HG02759 (cell line): ENCODE data around the gene GDI2.
"Not testable (repeated sequence)": the region's sequence is repeated elsewhere in the genome, so short reads cannot be mapped to it uniquely, and the experiment has no call there.

Source experiments
- ATAC-seq: cut with Tn5 transposase; IDR thresholded peaks from one replicate; pipeline ENCODE4 v1.9.1; 2021; ENCODE audit warnings: mild to moderate bottlenecking, moderate library complexity; ENCODE audit not compliant: unreplicated experiment

Gene GDI2

GRCh38 chr10:5828725-5829124 is 15.5 kb upstream of the GDI2 start:
- ATAC-seq = no peak

- ATAC-seq = no peak
Measured at GRCh38 chr10:5827841-5828240, 14.6 kb upstream of the GDI2 start.

- ATAC-seq = not testable (repeated sequence)
Measured at GRCh38 chr10:5826511-5826910, 13.3 kb upstream of the GDI2 start.

- peak; percentile 42 for ATAC-seq
Measured at GRCh38 chr10:5818894-5819293, 5.7 kb upstream of the GDI2 start.

GRCh38 chr10:5818048-5818331 is 4.8 kb upstream of the GDI2 start:
- no peak for ATAC-seq

GRCh38 chr10:5817322-5818047 is 4.3 kb upstream of the GDI2 start:
- ATAC-seq = no peak

GRCh38 chr10:5816170-5816569 is 2.9 kb upstream of the GDI2 start:
- ATAC-seq = no peak

GRCh38 chr10:5814110-5815107 is 1.2 kb upstream of the GDI2 start:
- no peak for ATAC-seq

GRCh38 chr10:5813091-5813340 is 218 bp downstream of the GDI2 start:
- ATAC-seq = peak; percentile 34

- ATAC-seq = peak; percentile 26
Measured at GRCh38 chr10:5812283-5813090, 747 bp downstream of the GDI2 start.

GRCh38 chr10:5811387-5811821 is 1.8 kb downstream of the GDI2 start:
- ATAC-seq = no peak

- no peak for ATAC-seq
Measured at GRCh38 chr10:5810225-5810624, 3.0 kb downstream of the GDI2 start.

- no peak for ATAC-seq
Measured at GRCh38 chr10:5809527-5810154, 3.6 kb downstream of the GDI2 start.

- not testable (repeated sequence) for ATAC-seq
Measured at GRCh38 chr10:5808783-5809392, 4.3 kb downstream of the GDI2 start.

- ATAC-seq = no peak
Measured at GRCh38 chr10:5806745-5807144, 6.5 kb downstream of the GDI2 start.

- no peak for ATAC-seq
Measured at GRCh38 chr10:5805711-5806110, 7.5 kb downstream of the GDI2 start.

- ATAC-seq = no peak
Measured at GRCh38 chr10:5805260-5805659, 8.0 kb downstream of the GDI2 start.

- ATAC-seq = no peak
Measured at GRCh38 chr10:5804386-5804785, 8.8 kb downstream of the GDI2 start.

- no peak for ATAC-seq
Measured at GRCh38 chr10:5800782-5801181, 12.5 kb downstream of the GDI2 start.

GRCh38 chr10:5794236-5794635 is 19.0 kb downstream of the GDI2 start:
- no peak for ATAC-seq

GRCh38 chr10:5789626-5790025 is 23.6 kb downstream of the GDI2 start:
- no peak for ATAC-seq
